Smooth muscle cell (in vitro differentiated cells): Measurements from ENCODE around the gene HDAC7. TPM values are rescaled to one million over a fixed set of nuclear protein-coding genes. Genes with fewer than 3 reads are reported as not detected.

Experiments
- DNase-seq: peaks from one replicate; lab custom pipeline; 2025; ENCODE audit not compliant: unreplicated experiment; lab: John Stamatoyannopoulos, UW
- H2AFZ ChIP-seq: fragments of 200-600 bp; sonication (generic); 2 replicates; pipeline ENCODE4 v1.6.0; 2016; ENCODE audit warnings: antibody characterized with exemption, low read depth, mild to moderate bottlenecking
- H3F3A ChIP-seq: fragments of 200-600 bp; sonication (generic); 2 replicates; pipeline ENCODE4 v1.6.0; 2017; ENCODE audit warnings: antibody characterized with exemption, low read depth
- H3K27ac ChIP-seq: fragments of 200-600 bp; sonication (generic); 2 replicates; pipeline ENCODE4 v1.5.1; 2016; ENCODE audit warnings: low read depth, mild to moderate bottlenecking
- H3K27me3 ChIP-seq: fragments of 200-600 bp; sonication (generic); 2 replicates; pipeline ENCODE4 v1.6.1; 2016; ENCODE audit warnings: low read depth, mild to moderate bottlenecking
- H3K36me3 ChIP-seq: fragments of 200-600 bp; sonication (generic); 2 replicates; pipeline ENCODE4 v1.5.1; 2016; ENCODE audit warnings: low read depth
- H3K4me1 ChIP-seq: fragments of 200-600 bp; sonication (generic); 2 replicates; pipeline ENCODE4 v1.5.1; 2016; ENCODE audit warnings: low read depth
- H3K4me2 ChIP-seq: fragments of 200-600 bp; sonication (generic); 2 replicates; pipeline ENCODE4 v1.6.0; 2016; ENCODE audit warnings: mild to moderate bottlenecking
- H3K4me3 ChIP-seq: fragments of 200-600 bp; sonication (generic); 2 replicates; pipeline ENCODE4 v1.5.1; 2016; ENCODE audit warnings: mild to moderate bottlenecking
- H3K79me2 ChIP-seq: fragments of 200-600 bp; sonication (generic); 2 replicates; pipeline ENCODE4 v1.6.0; 2016; ENCODE audit warnings: low read depth, mild to moderate bottlenecking
- H3K9ac ChIP-seq: fragments of 200-600 bp; sonication (generic); 2 replicates; pipeline ENCODE4 v1.6.0; 2016; ENCODE audit warnings: low read depth
- H3K9me3 ChIP-seq: fragments of 200-600 bp; sonication (generic); replicated peaks from 2 replicates; pipeline ENCODE4 v1.5.1; 2016; ENCODE audit warnings: low read depth
- H4K20me1 ChIP-seq: fragments of 200-600 bp; sonication (generic); 2 replicates; pipeline ENCODE4 v1.6.0; 2016; ENCODE audit warnings: low read depth
- CTCF ChIP-seq: fragments of 200-600 bp; sonication (generic); IDR thresholded peaks from 2 replicates; pipeline ENCODE4 v1.5.1; 2017; ENCODE audit warnings: borderline replicate concordance, mild to moderate bottlenecking, antibody characterized with exemption; ENCODE audit not compliant: insufficient read depth, poor library complexity, severe bottlenecking
- WGBS: methylation state at CpG from one replicate; pipeline ENCODE4 v1.1.7; 2016; ENCODE audit warnings: low lambda C conversion rate; 5-methylcytosine and 5-hydroxymethylcytosine counted together
- polyA plus RNA-seq: library from polyadenylated mRNA; unstranded; fragments of >200 nt; fragmentation: Nextera tagmentation; extraction: Ambion mirVana; gene quantifications from 2 replicates; pipeline ENCODE4 v1.2.1, GENCODE V29; 2016
- total RNA-seq: library from RNA; depleted of rRNA; stranded (reverse); fragments of >200 nt; gene quantifications from 2 replicates; pipeline ENCODE4 v1.2.3, GENCODE V29; 2014

The HDAC7 gene
- total and polyA plus RNA-seq, 2 experiments from 2014 or later = 24.1 to 32.4 TPM

GRCh38 chr12:47785887-47786661, 33.6 kb downstream of the HDAC7 start:
- Histone ChIP-seq H3K36me3 (peaks cover 7% of the 10 kb centered on the region), H3K4me3 (no peak overlapping the region), H3F3A (no peaks in the 10 kb centered on the region), H2AFZ (no peak overlapping the region), H3K79me2 (no peaks in the 10 kb centered on the region), H3K27me3 (no peaks in the 10 kb centered on the region), H3K9me3 (no peaks in the 10 kb centered on the region), H3K4me1 (no peaks in the 10 kb centered on the region), H3K27ac (no peak overlapping the region), H3K4me2 (no peak overlapping the region), H3K9ac (no peak overlapping the region), H4K20me1 (no peaks in the 10 kb centered on the region)
- WGBS = 96% methylated on average over 4 of the region's 11 CpGs
- TF ChIP-seq CTCF = no peak
- DNase-seq = no peak

- H3F3A ChIP-seq = no peaks in the 10 kb centered on the region
- no peak overlapping the region for H3K27ac ChIP-seq
- H3K4me1 ChIP-seq = no peaks in the 10 kb centered on the region
- no peaks in the 10 kb centered on the region for H3K9me3 ChIP-seq
- H3K36me3 ChIP-seq = peaks cover 7% of the 10 kb centered on the region
- no peaks in the 10 kb centered on the region for H4K20me1 ChIP-seq
- no peak for DNase-seq
- no peaks in the 10 kb centered on the region for H3K27me3 ChIP-seq
- no peak overlapping the region for H3K4me2 ChIP-seq
- no peak overlapping the region for H3K9ac ChIP-seq
- H3K4me3 ChIP-seq = no peak overlapping the region
- no peaks in the 10 kb centered on the region for H3K79me2 ChIP-seq
- no peak for TF ChIP-seq CTCF
- 88% methylated on average over 15 of the region's 15 CpGs for WGBS
- no peak overlapping the region for H2AFZ ChIP-seq
Measured at GRCh38 chr12:47785036-47785886, 34.4 kb downstream of the HDAC7 start.

- Histone ChIP-seq H3K27ac (no peak overlapping the region), H3K4me2 (no peak overlapping the region), H3K79me2 (no peaks in the 10 kb centered on the region), H3K27me3 (no peaks in the 10 kb centered on the region), H4K20me1 (no peaks in the 10 kb centered on the region), H3K4me3 (no peak overlapping the region), H3K9ac (no peak overlapping the region), H3K9me3 (no peaks in the 10 kb centered on the region), H3K4me1 (peaks cover under 1% of the 10 kb centered on the region), H2AFZ (no peak overlapping the region), H3F3A (no peaks in the 10 kb centered on the region), H3K36me3 (peaks cover 7% of the 10 kb centered on the region)
- no peak for TF ChIP-seq CTCF
- WGBS = 97% methylated on average over 20 of the region's 20 CpGs
- no peak for DNase-seq
Measured at GRCh38 chr12:47783821-47784819, 35.6 kb downstream of the HDAC7 start.
